NCI-H748 (cell line): ENCODE measurements around the gene CIROP.

Experiments
- DNase-seq: peaks from one replicate; lab custom pipeline; 2025; ENCODE audit not compliant: unreplicated experiment; lab: John Stamatoyannopoulos, UW

Gene CIROP

GRCh38 chr14:23132970-23133369, 28.2 kb upstream of the CIROP start:
- DNase-seq = no peak

GRCh38 chr14:23131482-23131881, 26.7 kb upstream of the CIROP start:
- DNase-seq = no peak

- no peak for DNase-seq
Measured at GRCh38 chr14:23130871-23131270, 26.1 kb upstream of the CIROP start.

- DNase-seq = no peak
Measured at GRCh38 chr14:23129759-23130316, 25.0 kb upstream of the CIROP start.

- no peak for DNase-seq
Measured at GRCh38 chr14:23128969-23129758, 24.4 kb upstream of the CIROP start.

GRCh38 chr14:23127861-23128260, 23.1 kb upstream of the CIROP start:
- DNase-seq = no peak

GRCh38 chr14:23126548-23127278, 21.9 kb upstream of the CIROP start:
- no peak for DNase-seq

- DNase-seq = no peak
Measured at GRCh38 chr14:23125933-23126524, 21.2 kb upstream of the CIROP start.

GRCh38 chr14:23125011-23125410, 20.2 kb upstream of the CIROP start:
- no peak for DNase-seq

- DNase-seq = no peak
Measured at GRCh38 chr14:23124337-23124954, 19.7 kb upstream of the CIROP start.

- DNase-seq = peak; percentile 60
Measured at GRCh38 chr14:23123419-23123818, 18.6 kb upstream of the CIROP start.

GRCh38 chr14:23122086-23122485, 17.3 kb upstream of the CIROP start:
- no peak for DNase-seq

GRCh38 chr14:23121361-23121771, 16.6 kb upstream of the CIROP start:
- no peak for DNase-seq

GRCh38 chr14:23120541-23121251, 15.9 kb upstream of the CIROP start:
- DNase-seq = peak; percentile 84

- DNase-seq = no peak
Measured at GRCh38 chr14:23119363-23120327, 14.9 kb upstream of the CIROP start.

- no peak for DNase-seq
Measured at GRCh38 chr14:23118506-23119362, 13.9 kb upstream of the CIROP start, which contains the start of gene CEBPE. TSS of gene CEBPE (minus strand) at chr14:23119255. CDS start at chr14:23119091, 164 bp downstream.

GRCh38 chr14:23117371-23118020, 12.7 kb upstream of the CIROP start:
- no peak for DNase-seq

- DNase-seq = no peak
Measured at GRCh38 chr14:23115918-23116317, 11.1 kb upstream of the CIROP start.
